Amygdala (tissue), 56 donors: Measurements from ENCODE around the gene FOXO3.

Source experiments
- DNase-seq, 56 donors: peaks; one replicate each; lab custom pipeline; 2025; lab: John Stamatoyannopoulos, UW

FOXO3 gene

DNA sequence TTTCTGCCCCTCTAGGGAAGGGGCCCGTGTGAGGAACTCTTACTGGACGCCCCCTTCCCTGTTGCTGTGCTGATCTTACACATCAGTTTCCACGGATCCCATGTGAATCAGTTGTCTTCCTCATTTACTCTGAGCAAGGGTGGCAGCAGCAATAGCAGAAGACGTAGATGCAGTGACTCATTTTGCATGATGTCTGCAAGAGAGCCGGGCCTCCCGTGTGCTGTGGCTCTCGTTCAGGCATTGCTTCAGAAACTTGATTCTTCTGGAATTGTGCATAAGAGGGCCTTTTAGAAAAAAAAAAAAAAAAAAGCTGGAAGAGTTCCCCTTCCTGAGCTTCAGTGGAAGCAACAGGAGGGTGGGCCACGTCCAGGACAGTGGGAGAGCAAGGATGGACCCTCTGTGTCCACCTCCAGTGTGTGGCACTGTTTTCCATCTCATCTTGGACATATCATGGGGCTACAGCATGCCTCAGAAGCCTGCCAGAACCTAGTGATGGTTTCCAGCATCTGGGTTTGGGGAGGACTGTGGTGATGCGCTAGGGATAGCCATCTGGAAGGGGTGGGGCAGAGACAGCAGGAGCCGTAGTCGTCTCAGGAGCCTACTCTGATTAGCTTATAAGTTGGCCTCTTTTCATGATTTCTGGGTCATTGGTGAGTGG lies 62.1 kb downstream of the FOXO3 start:
- DNase-seq, result peak in 12 of 56 donors; percentile 6 to 59 (median 22)

DNA sequence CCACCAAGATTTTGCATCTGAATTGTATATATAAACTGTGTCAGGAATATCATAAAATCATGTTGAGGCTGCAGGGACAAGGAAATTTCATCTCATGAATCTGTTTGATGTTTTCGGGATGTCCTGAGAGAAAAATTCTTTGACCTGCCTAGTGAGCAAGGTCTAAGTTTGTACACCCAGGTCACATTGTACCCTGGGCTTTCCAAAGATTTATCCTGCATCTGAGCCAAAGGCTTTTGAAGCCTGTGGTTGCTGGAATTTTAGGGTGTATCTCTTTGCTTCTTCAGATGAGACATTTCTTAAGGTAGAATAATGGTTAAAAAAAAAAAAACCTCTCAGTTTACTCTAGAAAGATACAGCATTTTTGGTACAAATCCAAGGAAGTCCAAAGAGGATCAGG lies 63.3 kb downstream of the FOXO3 start:
- no peak for DNase-seq

DNA sequence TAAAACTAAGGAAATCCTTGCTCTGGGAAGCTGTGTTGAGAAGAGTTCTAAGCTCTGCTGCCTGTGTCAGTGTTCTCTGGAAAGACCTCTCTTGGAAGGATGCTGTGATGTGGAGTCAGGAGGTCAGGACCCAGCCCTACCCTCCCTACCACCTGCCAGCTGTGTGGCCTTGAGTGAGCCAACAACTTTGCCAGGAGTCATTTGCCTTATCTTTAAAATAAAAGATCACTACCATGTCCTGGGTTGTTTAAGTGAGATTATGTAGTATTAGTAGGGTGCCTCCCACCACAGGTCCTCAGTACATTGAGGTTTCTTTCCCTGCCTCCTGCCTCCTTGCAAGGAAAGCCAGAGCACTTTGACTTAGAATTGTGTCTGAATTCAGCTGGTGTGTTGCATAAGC lies 64.9 kb downstream of the FOXO3 start:
- no peak for DNase-seq

- no peak for DNase-seq
These were observed 66.1 kb downstream of the FOXO3 start for GRCh38 chr6:108626777-108627176.

DNA sequence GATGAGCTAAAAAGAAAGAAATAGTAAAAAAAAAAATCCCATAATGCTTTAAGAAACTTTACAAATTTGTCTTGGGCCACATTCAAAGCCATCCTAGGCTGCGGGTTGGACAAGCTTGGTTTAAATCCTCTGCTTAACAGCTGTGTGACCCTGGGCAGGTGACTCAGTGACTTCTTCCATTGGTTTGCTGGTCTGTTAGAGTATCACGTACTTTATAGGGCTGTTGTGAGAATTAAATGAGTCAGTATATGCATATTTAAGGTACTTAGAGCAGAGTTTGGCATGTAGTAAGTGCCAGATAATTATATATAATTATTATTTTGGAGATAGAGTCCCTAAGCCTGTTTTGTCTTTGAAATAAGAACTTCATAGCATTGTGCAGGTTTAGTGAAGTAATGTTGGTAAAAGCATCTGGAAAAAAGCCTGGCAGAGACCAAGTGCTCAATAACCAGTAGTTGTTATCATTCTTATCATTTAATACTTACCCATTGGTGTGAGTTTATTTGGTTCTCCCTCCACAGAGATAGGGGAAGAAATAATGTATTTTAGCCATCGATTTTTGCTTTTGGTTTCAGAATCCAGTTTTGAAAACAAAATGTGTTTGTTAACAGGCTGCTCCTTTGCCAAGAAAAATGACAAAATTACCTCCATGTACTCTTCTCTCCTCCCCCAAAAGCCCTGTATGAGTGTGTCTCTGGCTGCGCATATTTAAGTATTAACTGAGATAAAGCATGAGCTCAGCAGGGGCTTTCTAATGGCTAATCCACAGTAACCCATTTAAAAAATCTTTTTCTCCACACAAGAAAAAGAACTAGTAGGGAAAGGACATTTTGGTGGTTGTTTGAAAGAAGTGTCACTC lies 67.2 kb downstream of the FOXO3 start:
- DNase-seq, result no peak

GRCh38 chr6:108630050-108630714 lies 69.5 kb downstream of the FOXO3 start:
- DNase-seq, result no peak

GRCh38 chr6:108632441-108632840 lies 71.7 kb downstream of the FOXO3 start:
- no peak for DNase-seq

DNA sequence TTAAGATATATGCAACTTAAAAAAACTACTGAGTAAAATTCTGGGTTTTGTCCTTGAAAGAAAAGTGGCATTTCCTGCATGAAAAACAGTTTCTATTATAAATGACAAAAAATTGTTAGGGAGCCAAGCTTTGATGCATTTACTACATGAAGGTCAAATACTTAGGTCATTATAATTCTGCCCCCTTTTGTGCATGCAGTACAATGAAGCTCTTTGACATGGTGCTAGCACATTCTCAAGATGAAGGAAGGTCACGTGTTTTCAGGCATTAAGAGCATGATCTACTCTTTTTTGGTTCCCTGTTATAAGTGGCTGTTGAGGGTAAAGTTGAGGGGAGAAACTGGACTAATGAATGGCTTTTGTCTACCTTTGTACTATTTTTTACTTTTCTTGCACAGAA lies 72.7 kb downstream of the FOXO3 start:
- no peak for DNase-seq

DNA sequence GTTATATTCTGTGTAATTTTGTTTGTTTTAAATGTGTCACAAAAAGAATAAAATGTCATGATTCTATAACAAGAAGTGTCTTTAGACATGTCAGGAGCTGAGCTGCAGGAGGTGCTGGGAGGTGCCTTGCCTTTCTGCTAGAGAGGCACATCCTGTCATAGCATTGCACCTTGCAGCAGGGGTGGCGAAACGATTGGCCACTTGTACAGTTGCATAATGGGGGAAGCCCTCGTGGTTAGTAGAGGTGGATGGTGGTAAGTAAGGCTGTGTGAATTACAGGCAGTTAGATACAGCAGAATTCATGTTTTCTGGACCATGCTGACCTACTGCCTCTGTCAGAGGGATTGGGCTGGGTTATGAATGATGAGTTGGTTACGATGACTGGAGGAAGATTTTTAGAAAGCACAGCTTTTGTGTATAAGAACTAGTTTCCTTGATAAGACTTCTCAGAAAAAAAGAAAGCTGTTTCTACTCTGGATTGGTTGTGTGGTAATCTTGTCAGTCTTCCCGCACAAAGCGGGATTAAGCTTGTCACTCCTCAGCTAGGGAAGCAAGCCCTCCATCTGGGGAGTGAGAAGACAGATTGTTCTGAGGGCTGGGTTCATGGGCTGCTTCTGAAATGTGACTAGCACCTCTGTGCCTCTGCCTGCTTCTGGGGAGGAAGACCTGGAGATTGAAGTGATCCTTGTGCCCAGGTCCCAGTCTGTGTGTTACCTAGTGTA lies 74.9 kb downstream of the FOXO3 start:
- no peak for DNase-seq

DNA sequence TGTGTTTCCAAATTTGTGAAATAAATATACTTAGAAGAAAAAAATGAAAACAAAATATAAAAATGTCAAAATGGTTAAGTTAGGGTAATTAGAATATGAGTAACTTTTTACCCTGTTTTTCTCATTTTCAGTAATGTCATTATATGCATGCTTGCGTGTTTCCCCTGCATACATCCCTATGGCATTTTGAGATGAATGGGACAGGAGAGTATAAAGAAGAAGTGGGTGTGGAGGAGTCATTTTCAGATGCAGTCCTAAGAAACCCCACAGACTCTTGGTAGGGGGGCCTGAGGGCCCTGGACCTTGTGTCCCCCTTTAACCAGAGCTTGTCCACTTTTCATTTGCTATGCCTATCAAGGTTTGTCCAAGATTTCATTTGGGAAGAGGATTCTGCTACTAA lies 77.2 kb downstream of the FOXO3 start:
- DNase-seq, result no peak

GRCh38 chr6:108638993-108639392 lies 78.3 kb downstream of the FOXO3 start:
- DNase-seq, result no peak

DNA sequence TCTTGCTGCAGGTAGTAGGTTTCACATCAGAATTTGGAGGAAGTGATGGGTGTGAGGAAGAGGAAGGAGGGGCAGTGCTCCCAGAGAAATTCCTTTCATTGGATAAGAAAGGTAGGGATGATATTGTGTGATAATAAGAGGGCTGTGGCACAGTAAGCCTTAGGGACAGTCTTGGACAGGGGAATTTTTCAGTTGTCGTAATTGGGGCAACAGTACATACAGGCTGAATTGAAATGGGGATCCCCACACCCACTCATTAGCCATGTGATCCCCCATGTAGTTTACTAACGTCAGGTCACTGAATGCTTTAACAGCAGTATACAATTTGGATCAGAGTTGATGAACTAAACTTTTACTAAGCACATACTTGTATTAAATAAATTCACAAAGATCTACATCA lies 79.4 kb downstream of the FOXO3 start:
- DNase-seq, result no peak

DNA sequence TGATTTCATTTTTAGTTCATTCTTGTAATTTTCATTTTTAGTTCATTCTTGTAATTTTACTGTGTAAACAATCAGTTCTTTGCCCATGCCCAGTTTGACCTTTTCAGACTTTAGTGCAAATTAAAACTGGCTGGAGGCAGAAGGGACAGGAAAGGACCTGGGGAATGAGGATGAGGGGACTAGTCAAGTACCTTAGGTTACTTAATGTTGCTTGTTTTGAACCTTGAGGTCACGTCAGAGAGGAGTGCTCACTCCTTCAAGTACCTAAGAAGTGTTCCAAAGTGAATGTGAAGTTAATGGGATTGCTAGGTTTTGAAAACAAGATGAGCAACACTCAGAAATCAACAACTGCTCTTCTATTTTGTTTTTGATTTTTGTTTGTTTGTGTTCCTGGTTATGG lies 82.5 kb downstream of the FOXO3 start:
- no peak for DNase-seq

- no peak for DNase-seq
These were observed 83.5 kb downstream of the FOXO3 start for GRCh38 chr6:108644252-108644651.

GRCh38 chr6:108648191-108648590 lies 87.5 kb downstream of the FOXO3 start:
- no peak for DNase-seq

DNA sequence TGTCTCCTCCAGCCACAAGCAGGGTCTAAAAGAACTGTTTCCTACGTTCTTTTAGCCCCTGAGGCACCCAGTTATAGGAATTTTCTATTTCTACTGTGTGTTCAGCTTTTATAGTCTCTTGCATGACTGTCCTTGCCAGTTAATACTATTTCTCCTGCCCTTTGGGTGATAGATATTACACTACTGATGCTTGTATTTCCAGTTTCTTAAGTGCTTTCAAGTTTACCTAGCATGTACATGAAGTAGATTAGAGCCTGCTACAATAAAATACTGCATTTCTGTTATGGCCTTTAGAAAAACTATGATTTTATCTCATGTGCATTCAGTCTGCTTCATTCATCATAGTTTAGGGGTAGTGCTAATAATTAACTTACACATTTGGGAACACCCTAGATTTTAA lies 89.6 kb downstream of the FOXO3 start:
- no peak for DNase-seq

GRCh38 chr6:108650781-108651180 lies 90.1 kb downstream of the FOXO3 start:
- DNase-seq, result no peak

GRCh38 chr6:108651340-108652227 lies 90.9 kb downstream of the FOXO3 start:
- peak in 1 of 56 donors; percentile 13 for DNase-seq

DNA sequence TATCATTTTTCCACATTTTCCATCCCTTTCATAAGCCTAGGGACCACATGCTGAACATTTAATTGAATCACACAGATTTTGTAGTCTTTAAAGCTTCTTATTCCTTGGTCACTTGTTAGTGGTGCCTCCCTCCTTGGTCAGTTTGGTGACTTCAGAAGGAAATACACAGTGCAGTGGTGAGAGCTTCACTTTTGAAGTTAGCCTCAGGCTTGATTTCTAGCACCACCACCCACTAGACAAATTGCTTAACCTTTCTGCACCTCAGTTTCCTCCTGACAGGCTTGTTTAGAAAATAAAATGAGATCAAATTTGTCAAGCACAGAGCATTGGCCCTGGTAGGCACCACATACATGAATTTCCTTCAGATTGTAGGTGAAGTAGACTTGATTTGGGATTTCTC lies 91.7 kb downstream of the FOXO3 start:
- no peak for DNase-seq

DNA sequence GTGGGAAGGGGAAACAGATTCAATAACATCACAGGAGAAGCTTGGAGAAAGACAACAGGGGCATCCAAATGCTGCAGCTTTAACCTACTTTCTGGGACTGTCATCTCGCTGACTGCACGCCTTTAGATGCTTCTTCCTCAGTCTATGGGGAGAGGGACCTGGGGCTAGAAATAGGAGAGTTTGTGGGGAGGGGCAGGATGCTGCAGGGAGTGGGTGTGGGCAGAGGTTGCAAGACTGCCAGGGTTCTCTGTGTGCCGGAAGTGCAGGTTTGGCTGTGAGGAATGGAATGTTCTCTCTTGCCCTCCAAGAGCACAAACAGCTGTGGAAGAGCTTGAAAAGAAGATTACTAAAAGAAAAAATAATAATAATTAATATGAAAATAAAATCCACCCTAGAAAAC lies 93.2 kb downstream of the FOXO3 start:
- peak in 3 of 56 donors; percentile 10 to 40 (median 14) for DNase-seq
